GM12873 (cell line): ENCODE measurements around the gene SRSF2.

ENCODE experiments used
- CTCF ChIP-seq: IDR thresholded peaks from 2 replicates; pipeline ENCODE4 v1.5.1; 2012; ENCODE audit warnings: low read depth, mild to moderate bottlenecking, moderate library complexity, low read length, control low read depth; ENCODE audit not compliant: insufficient read depth; ENCODE audit errors: missing control alignments

SRSF2 gene

GRCh38 chr17:76758570-76758969, 21.4 kb upstream of the SRSF2 start:
- no peak for TF ChIP-seq CTCF

- no peak for TF ChIP-seq CTCF
Measured at GRCh38 chr17:76757256-76757655, 20.1 kb upstream of the SRSF2 start.

- TF ChIP-seq CTCF: no peak
Measured at GRCh38 chr17:76755285-76755684, 18.2 kb upstream of the SRSF2 start.

- no peak for TF ChIP-seq CTCF
Measured at GRCh38 chr17:76753061-76753961, 16.2 kb upstream of the SRSF2 start.

- TF ChIP-seq CTCF: no peak
Measured at GRCh38 chr17:76752006-76752405, 14.9 kb upstream of the SRSF2 start.

GRCh38 chr17:76751416-76751993, 14.4 kb upstream of the SRSF2 start:
- no peak for TF ChIP-seq CTCF

GRCh38 chr17:76748657-76749056, 11.5 kb upstream of the SRSF2 start:
- no peak for TF ChIP-seq CTCF
